Measurements from ENCODE around the gene RPL32.
"Not testable (repeated sequence)": the region's sequence is repeated elsewhere in the genome, so short reads cannot be mapped to it uniquely, and the experiment has no call there.

The RPL32 gene

GRCh38 chr3:12868039-12869034 lies 27.0 kb upstream of the RPL32 start:
- peak; percentile 38 to 52 for DNase-seq (ENCODE audit: low read depth in 2 of 2)

- no peak for DNase-seq (ENCODE audit: low read depth in 2 of 2)
These were observed 25.5 kb upstream of the RPL32 start for GRCh38 chr3:12866836-12867235.

- no peak for DNase-seq (ENCODE audit: low read depth in 2 of 2)
These were observed 23.9 kb upstream of the RPL32 start for GRCh38 chr3:12865271-12865670.

GRCh38 chr3:12862387-12862786 lies 21.0 kb upstream of the RPL32 start:
- DNase-seq (ENCODE audit: low read depth in 2 of 2), result no peak

GRCh38 chr3:12861611-12862010 lies 20.2 kb upstream of the RPL32 start:
- no peak for DNase-seq (ENCODE audit: low read depth in 2 of 2)

- DNase-seq (ENCODE audit: low read depth in 2 of 2), result no peak
These were observed 18.5 kb upstream of the RPL32 start for GRCh38 chr3:12859840-12860239.

GRCh38 chr3:12856626-12857025 lies 15.3 kb upstream of the RPL32 start:
- DNase-seq (ENCODE audit: low read depth in 2 of 2), result no peak

- DNase-seq (ENCODE audit: low read depth in 2 of 2), result no peak
These were observed 13.2 kb upstream of the RPL32 start for GRCh38 chr3:12854565-12854964.

GRCh38 chr3:12853847-12854246 lies 12.5 kb upstream of the RPL32 start:
- DNase-seq (ENCODE audit: low read depth in 2 of 2), result not testable (repeated sequence)

- DNase-seq (ENCODE audit: low read depth in 2 of 2), result no peak
These were observed 10.8 kb upstream of the RPL32 start for GRCh38 chr3:12852201-12852600.

GRCh38 chr3:12845811-12846210 lies 4.4 kb upstream of the RPL32 start:
- DNase-seq (ENCODE audit: low read depth in 2 of 2), result no peak

- no peak for DNase-seq (ENCODE audit: low read depth in 2 of 2)
These were observed 1.1 kb upstream of the RPL32 start for GRCh38 chr3:12842469-12842868.

- DNase-seq (ENCODE audit: low read depth in 2 of 2), result no peak
These were observed 584 bp upstream of the RPL32 start for GRCh38 chr3:12841970-12842328.

- no peak for DNase-seq (ENCODE audit: low read depth in 2 of 2)
These were observed 695 bp downstream of the RPL32 start for GRCh38 chr3:12840591-12841148.

- not testable (repeated sequence) for DNase-seq (ENCODE audit: low read depth in 2 of 2)
These were observed 1.2 kb downstream of the RPL32 start for GRCh38 chr3:12840148-12840547.

GRCh38 chr3:12839156-12839946 lies 2.0 kb downstream of the RPL32 start:
- no peak for DNase-seq (ENCODE audit: low read depth in 2 of 2)

- no peak for DNase-seq (ENCODE audit: low read depth in 2 of 2)
These were observed 3.0 kb downstream of the RPL32 start for GRCh38 chr3:12838179-12838965.

GRCh38 chr3:12837295-12837986 lies 3.9 kb downstream of the RPL32 start:
- DNase-seq (ENCODE audit: low read depth in 2 of 2), result no peak

GRCh38 chr3:12835052-12835665 lies 6.2 kb downstream of the RPL32 start:
- DNase-seq (ENCODE audit: low read depth in 2 of 2), result no peak
